HG03565 (cell line): ENCODE data around the gene KLHDC8A.
"Not testable (repeated sequence)": the region's sequence is repeated elsewhere in the genome, so short reads cannot be mapped to it uniquely, and the experiment has no call there.

Experiments
- ATAC-seq: cut with Tn5 transposase; IDR thresholded peaks from one replicate; pipeline ENCODE4 v1.9.1; 2021; ENCODE audit warnings: mild to moderate bottlenecking, moderate library complexity; ENCODE audit not compliant: unreplicated experiment

KLHDC8A gene

GRCh38 chr1:205356440-205357139 lies at the start of gene KLHDC8A:
TSS of gene KLHDC8A (minus strand) at chr1:205356922. CDS start at chr1:205343604, 13,318 bp downstream.
- ATAC-seq, result no peak

GRCh38 chr1:205406252-205406651 lies 49.5 kb upstream of the KLHDC8A start:
- ATAC-seq, result not testable (repeated sequence)

GRCh38 chr1:205404484-205404883 lies 47.8 kb upstream of the KLHDC8A start:
- not testable (repeated sequence) for ATAC-seq

- no peak for ATAC-seq
Measured at GRCh38 chr1:205398586-205398985, 41.9 kb upstream of the KLHDC8A start.

GRCh38 chr1:205396967-205397616 lies 40.4 kb upstream of the KLHDC8A start:
- no peak for ATAC-seq

- ATAC-seq, result no peak
Measured at GRCh38 chr1:205395616-205396015, 38.9 kb upstream of the KLHDC8A start.

GRCh38 chr1:205392650-205393049 lies 35.9 kb upstream of the KLHDC8A start:
- ATAC-seq, result no peak

- no peak for ATAC-seq
Measured at GRCh38 chr1:205391386-205391785, 34.7 kb upstream of the KLHDC8A start.

GRCh38 chr1:205387845-205388244 lies 31.1 kb upstream of the KLHDC8A start:
- no peak for ATAC-seq

GRCh38 chr1:205382990-205383389 lies 26.3 kb upstream of the KLHDC8A start:
- not testable (repeated sequence) for ATAC-seq

- no peak for ATAC-seq
Measured at GRCh38 chr1:205382561-205382960, 25.8 kb upstream of the KLHDC8A start.

- ATAC-seq, result no peak
Measured at GRCh38 chr1:205381305-205381704, 24.6 kb upstream of the KLHDC8A start.

- ATAC-seq, result no peak
Measured at GRCh38 chr1:205380882-205381281, 24.2 kb upstream of the KLHDC8A start.

- no peak for ATAC-seq
Measured at GRCh38 chr1:205379056-205379455, 22.3 kb upstream of the KLHDC8A start.

GRCh38 chr1:205377355-205377754 lies 20.6 kb upstream of the KLHDC8A start:
- no peak for ATAC-seq

GRCh38 chr1:205376739-205377138 lies 20.0 kb upstream of the KLHDC8A start:
- ATAC-seq, result no peak

- ATAC-seq, result no peak
Measured at GRCh38 chr1:205375835-205376545, 19.3 kb upstream of the KLHDC8A start.

- ATAC-seq, result no peak
Measured at GRCh38 chr1:205374210-205375078, 17.7 kb upstream of the KLHDC8A start.

GRCh38 chr1:205373798-205374175 lies 17.1 kb upstream of the KLHDC8A start:
- ATAC-seq, result no peak

- no peak for ATAC-seq
Measured at GRCh38 chr1:205373022-205373797, 16.5 kb upstream of the KLHDC8A start.
